Astrocyte (in vitro differentiated cells and primary cell): ENCODE results near the gene EXOC4. TPM values are rescaled to one million over a fixed set of nuclear protein-coding genes. Genes with fewer than 3 reads are reported as not detected.
A peak's percentile ranks its signal among the peaks of the same experiment; 100 is the strongest.

ENCODE experiments used
- DNase-seq: peaks from one replicate; pipeline ENCODE4 v3.0.0-alpha.2; 2010; ENCODE audit warnings: low read depth
- FAIRE-seq: peaks from 2 replicates; lab custom pipeline; 2011; peaks lifted over from hg19 to GRCh38; lab: Jason Lieb, UNC
- H2AFZ ChIP-seq: 2 replicates; pipeline ENCODE4 v1.6.0; 2012; ENCODE audit warnings: low read depth, low read length, inconsistent platforms
- H3K27ac ChIP-seq: 2 replicates; pipeline ENCODE4 v1.5.1; 2011; ENCODE audit warnings: low read depth, low read length, inconsistent platforms
- H3K27me3 ChIP-seq: 2 replicates; pipeline ENCODE4 v1.6.0; 2011; ENCODE audit warnings: low read length, inconsistent platforms; ENCODE audit not compliant: insufficient read depth
- H3K36me3 ChIP-seq: 2 replicates; pipeline ENCODE4 v1.5.1; 2011; ENCODE audit warnings: low read length, inconsistent platforms; ENCODE audit not compliant: insufficient read depth
- H3K4me1 ChIP-seq: 2 replicates; pipeline ENCODE4 v1.5.1; 2011; ENCODE audit warnings: low read length, inconsistent platforms; ENCODE audit not compliant: insufficient read depth
- H3K4me2 ChIP-seq: 2 replicates; pipeline ENCODE4 v1.6.0; 2012; ENCODE audit warnings: low read length, inconsistent platforms
- H3K4me3 ChIP-seq: 2 replicates; pipeline ENCODE4 v1.5.1; 2011; ENCODE audit warnings: low read depth, mild to moderate bottlenecking, low read length, inconsistent platforms; ENCODE audit not compliant: insufficient read depth
- H3K79me2 ChIP-seq: 2 replicates; pipeline ENCODE4 v1.6.0; 2012; ENCODE audit warnings: mild to moderate bottlenecking, low read length, inconsistent platforms; ENCODE audit not compliant: insufficient read depth
- H3K9ac ChIP-seq: 2 replicates; pipeline ENCODE4 v1.6.0; 2012; ENCODE audit warnings: mild to moderate bottlenecking, low read length, inconsistent platforms
- H3K9me3 ChIP-seq: 2 replicates; pipeline ENCODE4 v1.5.1; 2012; ENCODE audit warnings: low read depth, mild to moderate bottlenecking, low read length, inconsistent platforms; ENCODE audit not compliant: insufficient read depth
- H4K20me1 ChIP-seq: 2 replicates; pipeline ENCODE4 v1.6.0; 2012; ENCODE audit warnings: low read length, inconsistent platforms; ENCODE audit not compliant: insufficient read depth
- H3K27ac Mint-ChIP-seq: one replicate; pipeline ENCODE4 v1.8.0; 2021; ENCODE audit warnings: mild to moderate bottlenecking, mixed read lengths; ENCODE audit not compliant: unreplicated experiment
- H3K27me3 Mint-ChIP-seq: one replicate; pipeline ENCODE4 v1.8.0; 2021; ENCODE audit warnings: low read depth, mixed read lengths; ENCODE audit not compliant: unreplicated experiment
- H3K36me3 Mint-ChIP-seq: one replicate; pipeline ENCODE4 v1.8.0; 2021; ENCODE audit warnings: low read depth, mixed read lengths; ENCODE audit not compliant: unreplicated experiment
- H3K4me1 Mint-ChIP-seq: one replicate; pipeline ENCODE4 v1.8.0; 2021; ENCODE audit warnings: low read depth, mixed read lengths; ENCODE audit not compliant: unreplicated experiment
- H3K4me3 Mint-ChIP-seq: one replicate; pipeline ENCODE4 v1.8.0; 2021; ENCODE audit warnings: mild to moderate bottlenecking, moderate library complexity, mixed read lengths; ENCODE audit not compliant: unreplicated experiment
- H3K9me3 Mint-ChIP-seq: one replicate; pipeline ENCODE4 v1.8.0; 2021; ENCODE audit warnings: mild to moderate bottlenecking, mixed read lengths; ENCODE audit not compliant: unreplicated experiment
- EZH2 ChIP-seq: IDR thresholded peaks from 2 replicates; pipeline ENCODE4 v1.6.1; 2012; ENCODE audit warnings: mild to moderate bottlenecking, low read length, inconsistent platforms; ENCODE audit not compliant: insufficient read depth
- total RNA-seq: library from RNA; stranded (reverse); gene quantifications from 2 replicates; pipeline ENCODE4 v1.2.1, GENCODE V29; 2021
- TF ChIP-seq, protein P1 (sequence below): IDR thresholded peaks from 2 replicates; pipeline ENCODE4 v1.5.1; 2011; ENCODE audit warnings: low read depth, mild to moderate bottlenecking, inconsistent platforms, low read length, moderate library complexity; ENCODE audit not compliant: insufficient read depth

EXOC4 gene
- total RNA-seq, 1 donor from 2014 or later, result 57.5 TPM

DNA sequence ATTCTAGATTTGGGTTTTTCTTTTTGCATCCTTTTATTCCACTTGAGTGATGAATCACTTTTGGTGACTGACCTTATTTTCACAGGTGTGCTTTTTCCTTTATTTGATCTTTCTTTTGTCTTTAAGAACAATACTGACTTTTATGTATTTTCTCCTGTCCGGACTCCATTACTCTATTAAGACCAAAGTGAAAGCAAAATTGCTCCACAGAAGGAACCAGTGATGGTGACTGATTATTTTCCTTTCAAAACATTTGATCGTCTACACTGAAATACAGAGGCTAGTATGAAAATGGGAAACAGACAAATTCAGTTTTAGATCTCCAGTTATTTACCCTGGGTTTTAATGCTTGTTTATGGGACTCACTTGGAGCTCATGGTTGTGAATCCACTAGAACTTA is 15.5 kb downstream of the EXOC4 start:
- H3K36me3 ChIP-seq, result no peaks in the 10 kb centered on the region
- H3K27me3 ChIP-seq, result no peaks in the 10 kb centered on the region
- TF ChIP-seq, protein P1, sequence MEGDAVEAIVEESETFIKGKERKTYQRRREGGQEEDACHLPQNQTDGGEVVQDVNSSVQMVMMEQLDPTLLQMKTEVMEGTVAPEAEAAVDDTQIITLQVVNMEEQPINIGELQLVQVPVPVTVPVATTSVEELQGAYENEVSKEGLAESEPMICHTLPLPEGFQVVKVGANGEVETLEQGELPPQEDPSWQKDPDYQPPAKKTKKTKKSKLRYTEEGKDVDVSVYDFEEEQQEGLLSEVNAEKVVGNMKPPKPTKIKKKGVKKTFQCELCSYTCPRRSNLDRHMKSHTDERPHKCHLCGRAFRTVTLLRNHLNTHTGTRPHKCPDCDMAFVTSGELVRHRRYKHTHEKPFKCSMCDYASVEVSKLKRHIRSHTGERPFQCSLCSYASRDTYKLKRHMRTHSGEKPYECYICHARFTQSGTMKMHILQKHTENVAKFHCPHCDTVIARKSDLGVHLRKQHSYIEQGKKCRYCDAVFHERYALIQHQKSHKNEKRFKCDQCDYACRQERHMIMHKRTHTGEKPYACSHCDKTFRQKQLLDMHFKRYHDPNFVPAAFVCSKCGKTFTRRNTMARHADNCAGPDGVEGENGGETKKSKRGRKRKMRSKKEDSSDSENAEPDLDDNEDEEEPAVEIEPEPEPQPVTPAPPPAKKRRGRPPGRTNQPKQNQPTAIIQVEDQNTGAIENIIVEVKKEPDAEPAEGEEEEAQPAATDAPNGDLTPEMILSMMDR, result no peak
- TF ChIP-seq EZH2, result no peak
- FAIRE-seq (no peak), DNase-seq (no peak)
- Mint-ChIP-seq H3K9me3 (no peaks in the 10 kb centered on the region), H3K36me3 (peaks cover 7% of the 10 kb centered on the region), H3K4me3 (no peak overlapping the region), H3K27me3 (no peaks in the 10 kb centered on the region), H3K4me1 (peaks cover 8% of the 10 kb centered on the region), H3K27ac (no peak overlapping the region)
- H3K27ac ChIP-seq, result no peak overlapping the region
- H2AFZ ChIP-seq, result no peak overlapping the region
- no peak overlapping the region for H3K9ac ChIP-seq
- H4K20me1 ChIP-seq, result peaks cover 32% of the 10 kb centered on the region
- H3K79me2 ChIP-seq, result peaks cover 39% of the 10 kb centered on the region
- no peaks in the 10 kb centered on the region for H3K9me3 ChIP-seq
- H3K4me2 ChIP-seq, result peak overlapping the region; percentile 7
- no peak overlapping the region for H3K4me3 ChIP-seq
- H3K4me1 ChIP-seq, result no peaks in the 10 kb centered on the region

DNA sequence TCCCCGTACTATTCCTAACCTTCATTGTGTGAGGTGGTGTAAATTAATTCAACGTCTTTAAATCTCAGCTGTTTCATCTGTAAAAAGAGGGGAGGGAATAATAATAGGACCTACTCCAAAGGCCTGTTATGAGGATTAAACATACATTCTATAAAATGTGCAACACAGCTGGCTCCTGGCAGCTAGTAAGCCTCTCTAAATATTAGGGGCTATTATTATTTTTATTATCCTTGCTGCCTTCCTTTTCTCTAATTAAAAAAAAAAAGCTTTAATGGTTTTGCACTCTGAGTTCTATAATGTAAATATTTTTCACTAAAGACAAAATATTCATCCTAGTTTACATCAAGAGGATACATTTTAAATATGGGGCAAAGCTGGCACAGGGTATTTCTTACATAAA is 19.5 kb downstream of the EXOC4 start:
- no peak overlapping the region for H3K4me3 ChIP-seq
- H3K27me3 Mint-ChIP-seq, result no peaks in the 10 kb centered on the region
- H3K4me1 Mint-ChIP-seq, result peaks cover 11% of the 10 kb centered on the region
- no peak overlapping the region for H3K27ac ChIP-seq
- no peak overlapping the region for H3K27ac Mint-ChIP-seq
- FAIRE-seq (no peak), DNase-seq (no peak)
- H3K4me2 ChIP-seq, result no peak overlapping the region
- H3K9ac ChIP-seq, result no peak overlapping the region
- H3K4me1 ChIP-seq, result no peaks in the 10 kb centered on the region
- H2AFZ ChIP-seq, result no peak overlapping the region
- no peaks in the 10 kb centered on the region for H3K9me3 ChIP-seq
- peaks cover 7% of the 10 kb centered on the region for H3K36me3 Mint-ChIP-seq
- no peaks in the 10 kb centered on the region for H3K36me3 ChIP-seq
- H3K27me3 ChIP-seq, result no peaks in the 10 kb centered on the region
- no peaks in the 10 kb centered on the region for H3K9me3 Mint-ChIP-seq
- peaks cover 32% of the 10 kb centered on the region for H3K79me2 ChIP-seq
- H3K4me3 Mint-ChIP-seq, result no peak overlapping the region
- no peak for TF ChIP-seq EZH2
- TF ChIP-seq, protein P1, result no peak
- H4K20me1 ChIP-seq, result peaks cover 37% of the 10 kb centered on the region

DNA sequence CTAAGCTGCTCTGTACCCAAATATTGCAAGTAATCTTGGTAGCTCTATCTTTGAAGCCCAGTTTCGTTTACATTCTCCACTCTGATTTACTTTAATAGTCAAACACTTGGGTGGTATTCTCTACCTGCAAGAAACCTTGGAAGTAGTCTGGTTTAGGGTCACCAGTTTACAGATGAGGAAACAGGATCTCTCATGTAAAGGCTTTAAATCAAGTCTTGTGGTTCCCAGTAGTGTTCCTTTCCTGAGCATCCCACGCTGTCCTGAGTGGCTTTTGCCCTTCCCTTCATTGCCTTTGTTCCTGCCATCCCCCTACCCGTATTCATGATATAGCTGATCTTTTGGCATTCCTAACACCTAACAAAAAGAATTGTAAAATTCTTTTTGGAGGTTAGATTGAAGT is 20.3 kb downstream of the EXOC4 start:
- Histone ChIP-seq H3K9me3 (no peaks in the 10 kb centered on the region), H3K36me3 (no peaks in the 10 kb centered on the region), H2AFZ (no peak overlapping the region), H3K27me3 (no peaks in the 10 kb centered on the region), H3K9ac (no peak overlapping the region), H3K4me3 (no peak overlapping the region), H3K79me2 (peaks cover 27% of the 10 kb centered on the region), H4K20me1 (peaks cover 33% of the 10 kb centered on the region), H3K27ac (no peak overlapping the region), H3K4me1 (no peaks in the 10 kb centered on the region), H3K4me2 (no peak overlapping the region)
- Mint-ChIP-seq H3K4me3 (no peak overlapping the region), H3K36me3 (peaks cover 8% of the 10 kb centered on the region), H3K9me3 (no peaks in the 10 kb centered on the region), H3K27me3 (no peaks in the 10 kb centered on the region), H3K4me1 (peaks cover 9% of the 10 kb centered on the region), H3K27ac (no peak overlapping the region)
- DNase-seq, result no peak
- TF ChIP-seq, protein P1, result no peak
- TF ChIP-seq EZH2, result no peak
- no peak for FAIRE-seq
